ENCODE data around the gene ADARB2.

Gene ADARB2

DNA sequence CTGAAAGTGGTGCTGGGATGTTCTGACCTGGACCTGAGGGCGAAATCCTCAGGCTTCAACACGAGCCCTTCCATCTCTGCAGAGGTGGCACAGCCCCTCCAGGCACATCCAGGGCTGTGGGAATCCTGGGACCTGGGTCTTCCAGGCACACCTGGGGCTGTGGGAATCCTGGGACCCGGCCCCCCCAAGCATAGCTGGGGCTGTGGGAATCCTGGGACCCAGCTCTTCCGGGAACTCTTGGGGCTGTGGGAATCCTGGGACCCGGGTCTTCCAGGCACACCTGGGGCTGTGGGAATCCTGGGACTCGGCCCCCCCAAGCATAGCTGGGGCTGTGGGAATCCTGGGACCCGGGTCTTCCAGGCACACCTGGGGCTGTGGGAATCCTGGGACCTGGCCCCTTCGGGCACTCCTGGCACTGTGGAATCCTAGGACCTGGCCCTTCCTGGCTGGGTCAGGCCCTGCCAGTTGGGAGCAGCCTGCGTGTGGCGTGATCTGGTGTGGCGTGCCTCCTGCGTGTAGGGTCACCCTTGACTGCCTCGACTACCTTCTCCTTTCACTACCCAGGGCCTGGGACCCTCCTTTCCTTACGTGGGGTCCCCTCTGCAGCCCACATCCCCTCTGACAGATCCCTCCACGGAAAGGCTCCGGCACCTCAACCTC lies 557.1 kb downstream of the ADARB2 start:
- no peak for TF ChIP-seq GABPA (IDR thresholded peaks at IDR 0.05; ENCODE audit: low read depth)
- TF ChIP-seq SPI1 (IDR thresholded peaks at IDR 0.05; ENCODE audit: borderline replicate concordance, low read depth), result no peak
- Histone ChIP-seq H3K4me3 (replicated peaks; ENCODE audit: insufficient read depth, low read length) (no peak overlapping the region), H3K27ac (replicated peaks) (no peak overlapping the region), H3K27me3 (ENCODE audit: insufficient read depth, poor library complexity, severe bottlenecking) (no peaks in the 10 kb centered on the region)
- DNase-seq (ENCODE audit: low read depth in 1 of 2, low spot score in 1 of 2), result no peak

DNA sequence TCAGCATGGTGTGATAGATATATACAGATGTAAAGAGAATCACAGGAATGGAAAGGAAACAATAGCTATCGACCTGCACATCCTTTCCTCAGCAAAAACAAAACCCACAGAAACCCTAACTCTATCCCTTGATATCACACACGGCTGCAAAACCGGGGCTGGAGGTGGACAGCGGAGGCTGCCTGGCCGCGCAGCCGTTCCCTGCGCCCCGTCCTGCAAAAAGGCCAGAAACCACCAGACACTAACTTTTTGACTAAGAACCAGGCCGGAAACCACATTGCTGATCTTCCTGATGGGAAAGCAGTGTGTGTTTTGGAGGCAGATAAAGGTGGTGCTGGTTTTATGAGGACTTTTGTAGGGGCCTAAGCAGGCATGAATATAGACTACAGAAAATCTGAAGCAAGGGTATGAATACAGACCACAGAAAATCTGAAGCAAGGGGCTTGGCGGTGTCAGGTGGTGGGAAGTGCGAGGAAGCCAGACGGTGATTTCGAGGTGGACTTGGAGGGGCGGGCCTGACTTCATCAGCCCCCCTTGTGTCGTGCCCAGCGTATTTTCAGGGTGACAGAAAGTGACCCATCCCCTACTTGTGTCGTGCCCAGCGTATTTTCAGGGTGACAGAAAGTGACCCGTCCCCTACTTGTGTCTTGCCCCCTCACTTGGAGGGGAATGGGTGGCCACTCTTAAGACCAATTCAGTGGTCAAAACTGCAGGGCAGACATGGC lies 557.8 kb downstream of the ADARB2 start:
- Histone ChIP-seq H3K27me3 (ENCODE audit: insufficient read depth, poor library complexity, severe bottlenecking) (no peaks in the 10 kb centered on the region), H3K27ac (replicated peaks) (no peak overlapping the region), H3K4me3 (replicated peaks; ENCODE audit: insufficient read depth, low read length) (no peak overlapping the region)
- DNase-seq (ENCODE audit: low read depth in 1 of 2, low spot score in 1 of 2), result no peak
- no peak for TF ChIP-seq REST (IDR thresholded peaks at IDR 0.05; ENCODE audit: insufficient replicate concordance, low read depth)
- no peak for TF ChIP-seq GABPA (IDR thresholded peaks at IDR 0.05; ENCODE audit: low read depth)
- no peak for TF ChIP-seq SPI1 (IDR thresholded peaks at IDR 0.05; ENCODE audit: borderline replicate concordance, low read depth)
- TF ChIP-seq POLR2AphosphoS5 (IDR thresholded peaks at IDR 0.05; ENCODE audit: low read depth), result no peak
- TF ChIP-seq, protein P1, sequence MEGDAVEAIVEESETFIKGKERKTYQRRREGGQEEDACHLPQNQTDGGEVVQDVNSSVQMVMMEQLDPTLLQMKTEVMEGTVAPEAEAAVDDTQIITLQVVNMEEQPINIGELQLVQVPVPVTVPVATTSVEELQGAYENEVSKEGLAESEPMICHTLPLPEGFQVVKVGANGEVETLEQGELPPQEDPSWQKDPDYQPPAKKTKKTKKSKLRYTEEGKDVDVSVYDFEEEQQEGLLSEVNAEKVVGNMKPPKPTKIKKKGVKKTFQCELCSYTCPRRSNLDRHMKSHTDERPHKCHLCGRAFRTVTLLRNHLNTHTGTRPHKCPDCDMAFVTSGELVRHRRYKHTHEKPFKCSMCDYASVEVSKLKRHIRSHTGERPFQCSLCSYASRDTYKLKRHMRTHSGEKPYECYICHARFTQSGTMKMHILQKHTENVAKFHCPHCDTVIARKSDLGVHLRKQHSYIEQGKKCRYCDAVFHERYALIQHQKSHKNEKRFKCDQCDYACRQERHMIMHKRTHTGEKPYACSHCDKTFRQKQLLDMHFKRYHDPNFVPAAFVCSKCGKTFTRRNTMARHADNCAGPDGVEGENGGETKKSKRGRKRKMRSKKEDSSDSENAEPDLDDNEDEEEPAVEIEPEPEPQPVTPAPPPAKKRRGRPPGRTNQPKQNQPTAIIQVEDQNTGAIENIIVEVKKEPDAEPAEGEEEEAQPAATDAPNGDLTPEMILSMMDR (IDR thresholded peaks at IDR 0.05; ENCODE audit: insufficient read depth, low read length), result no peak

- DNase-seq (ENCODE audit: low read depth in 1 of 2, low spot score in 1 of 2), result no peak
- Histone ChIP-seq H3K4me3 (replicated peaks; ENCODE audit: insufficient read depth, low read length) (no peak overlapping the region), H3K27me3 (ENCODE audit: insufficient read depth, poor library complexity, severe bottlenecking) (no peaks in the 10 kb centered on the region), H3K27ac (replicated peaks) (no peak overlapping the region)
- no peak for TF ChIP-seq SPI1 (IDR thresholded peaks at IDR 0.05; ENCODE audit: borderline replicate concordance, low read depth)
- TF ChIP-seq, protein P1 (IDR thresholded peaks at IDR 0.05; ENCODE audit: insufficient read depth, low read length), result no peak
- TF ChIP-seq POLR2AphosphoS5 (IDR thresholded peaks at IDR 0.05; ENCODE audit: low read depth), result no peak
- no peak for TF ChIP-seq GABPA (IDR thresholded peaks at IDR 0.05; ENCODE audit: low read depth)
- no peak for TF ChIP-seq REST (IDR thresholded peaks at IDR 0.05; ENCODE audit: insufficient replicate concordance, low read depth)
These were observed 558.8 kb downstream of the ADARB2 start for GRCh38 chr10:1178506-1178905.

- no peak overlapping the region for H3K4me3 ChIP-seq (replicated peaks; ENCODE audit: insufficient read depth, low read length)
- no peaks in the 10 kb centered on the region for H3K27me3 ChIP-seq (ENCODE audit: insufficient read depth, poor library complexity, severe bottlenecking)
- DNase-seq (ENCODE audit: low read depth in 1 of 2, low spot score in 1 of 2), result no peak
- TF ChIP-seq, protein P1 (IDR thresholded peaks at IDR 0.05; ENCODE audit: insufficient read depth, low read length), result no peak
- no peak for TF ChIP-seq POLR2AphosphoS5 (IDR thresholded peaks at IDR 0.05; ENCODE audit: low read depth)
- no peak for TF ChIP-seq GABPA (IDR thresholded peaks at IDR 0.05; ENCODE audit: low read depth)
- no peak for TF ChIP-seq SPI1 (IDR thresholded peaks at IDR 0.05; ENCODE audit: borderline replicate concordance, low read depth)
- no peak overlapping the region for H3K27ac ChIP-seq (replicated peaks)
These were observed 559.4 kb downstream of the ADARB2 start for GRCh38 chr10:1177936-1178335.

Measured in HL-60 (cell line).